ENCODE data around the gene LY6G5B. TPM values are rescaled to one million over a fixed set of nuclear protein-coding genes. Genes with fewer than 3 reads are reported as not detected.

Gene LY6G5B
- total RNA-seq, 2 donors from 2014 or later = 21.3 to 26.9 TPM

- H3K9me3 Mint-ChIP-seq = no peaks in the 10 kb centered on the region
- H3K27me3 Mint-ChIP-seq (ENCODE audit: low read depth) = no peaks in the 10 kb centered on the region
- peaks cover 0 to 2% of the 10 kb centered on the region in 2 donors for H3K36me3 Mint-ChIP-seq (ENCODE audit: insufficient read depth in 2 of 2)
- DNase-seq (no peak), ATAC-seq (replicated peaks in 1 of 2) (no peak)
- no peak overlapping the region for H3K27ac Mint-ChIP-seq
- H3K4me1 Mint-ChIP-seq (ENCODE audit: low read depth) = peaks cover 28% of the 10 kb centered on the region
- H3K4me3 Mint-ChIP-seq = no peak overlapping the region
Observed at GRCh38 chr6:31722173-31722572, 52.4 kb downstream of the LY6G5B start.

Other genes starting within 250 kb of the LY6G5B start
- 10 to 100 TPM; 18.7 to 22.3 TPM for gene MICB, start 171.8 kb upstream of the LY6G5B start, total RNA-seq
- not detected for gene MCCD1, start 141.0 kb upstream of the LY6G5B start, total RNA-seq
- 100 to 1,000 TPM; 567 to 644 TPM for gene DDX39B, start 128.0 kb upstream of the LY6G5B start, total RNA-seq
- gene ATP6V1G2, start 123.4 kb upstream of the LY6G5B start, total RNA-seq = 1 to 10 TPM; 4.1 to 5.6 TPM
- 10 to 100 TPM; 28.0 to 36.6 TPM for gene NFKBIL1, start 122.4 kb upstream of the LY6G5B start, total RNA-seq
- 100 to 1,000 TPM in 1 of 2 donors, 10 to 100 TPM in 1; 77.2 to 110 TPM for gene LTA, start 97.7 kb upstream of the LY6G5B start, total RNA-seq
- gene TNF, start 94.4 kb upstream of the LY6G5B start, total RNA-seq = 10 to 100 TPM; 30.7 to 57.8 TPM
- gene LTB, start 87.6 kb upstream of the LY6G5B start, total RNA-seq = 10 to 100 TPM; 43.4 to 61.8 TPM
- gene LST1, start 83.7 kb upstream of the LY6G5B start, total RNA-seq = 10 to 100 TPM; 24.6 to 27.0 TPM
- gene NCR3, start 77.0 kb upstream of the LY6G5B start, total RNA-seq = 10 to 100 TPM; 15.0 to 24.7 TPM
- gene AIF1, start 54.7 kb upstream of the LY6G5B start, total RNA-seq = 10 to 100 TPM; 68.7 to 98.1 TPM
- gene PRRC2A, start 49.3 kb upstream of the LY6G5B start, total RNA-seq = 100 to 1,000 TPM; 260 to 285 TPM
- 100 to 1,000 TPM; 265 to 272 TPM for gene BAG6, start 17.3 kb upstream of the LY6G5B start, total RNA-seq
- 1 to 10 TPM; 5.0 to 6.0 TPM for gene APOM, start 14.1 kb upstream of the LY6G5B start, total RNA-seq
- 10 to 100 TPM; 21.1 to 22.5 TPM for gene C6orf47, start 9.2 kb upstream of the LY6G5B start, total RNA-seq
- 10 to 100 TPM; 30.3 to 37.7 TPM for gene GPANK1, start 5.0 kb upstream of the LY6G5B start, total RNA-seq
- gene CSNK2B, start 3.9 kb upstream of the LY6G5B start, total RNA-seq = 100 to 1,000 TPM; 208 to 209 TPM
- 1 to 10 TPM; 2.3 to 6.9 TPM for gene LY6G5C, start 11.1 kb downstream of the LY6G5B start, total RNA-seq
- 10 to 100 TPM; 48.9 TPM for gene ABHD16A, start 33.3 kb downstream of the LY6G5B start, total RNA-seq
- not detected for gene LY6G6F, start 36.9 kb downstream of the LY6G5B start, total RNA-seq
- not detected for gene LY6G6D, start 45.4 kb downstream of the LY6G5B start, total RNA-seq
- gene LY6G6C, start 51.8 kb downstream of the LY6G5B start, total RNA-seq = under 1 TPM; 0.25 to 0.67 TPM
- gene MPIG6B, start 53.4 kb downstream of the LY6G5B start, total RNA-seq = under 1 TPM in 1 of 2 donors, not detected in 1; 0.10 TPM
- 10 to 100 TPM; 19.0 to 19.6 TPM for gene DDAH2, start 59.3 kb downstream of the LY6G5B start, total RNA-seq
- gene CLIC1, start 66.6 kb downstream of the LY6G5B start, total RNA-seq = 100 to 1,000 TPM; 253 to 318 TPM
- gene MSH5, start 70.0 kb downstream of the LY6G5B start, total RNA-seq = 10 to 100 TPM; 84.9 to 98.4 TPM
- 10 to 100 TPM; 15.7 to 18.0 TPM for gene SAPCD1, start 92.7 kb downstream of the LY6G5B start, total RNA-seq
- gene VWA7, start 107.4 kb downstream of the LY6G5B start, total RNA-seq = 1 to 10 TPM; 3.3 to 3.4 TPM
- 100 to 1,000 TPM in 1 of 2 donors, 10 to 100 TPM in 1; 91.3 to 101 TPM for gene VARS1, start 125.8 kb downstream of the LY6G5B start, total RNA-seq
- 100 to 1,000 TPM; 122 to 123 TPM for gene LSM2, start 137.0 kb downstream of the LY6G5B start, total RNA-seq
- gene HSPA1L, start 145.3 kb downstream of the LY6G5B start, total RNA-seq = 1 to 10 TPM; 2.9 to 3.1 TPM
- 10 to 100 TPM; 16.5 to 37.6 TPM for gene HSPA1A, start 145.6 kb downstream of the LY6G5B start, total RNA-seq
- gene HSPA1B, start 157.8 kb downstream of the LY6G5B start, total RNA-seq = 10 to 100 TPM; 31.6 to 44.9 TPM
- gene NEU1, start 192.8 kb downstream of the LY6G5B start, total RNA-seq = 10 to 100 TPM; 24.0 to 27.1 TPM
- gene SLC44A4, start 209.0 kb downstream of the LY6G5B start, total RNA-seq = under 1 TPM; 0.22 to 0.23 TPM
- gene EHMT2, start 227.7 kb downstream of the LY6G5B start, total RNA-seq = 10 to 100 TPM; 49.2 to 64.7 TPM
- 1 to 10 TPM in 1 of 2 donors, under 1 TPM in 1; 0.88 to 1.9 TPM for gene ZBTB12, start 232.1 kb downstream of the LY6G5B start, total RNA-seq

All from activated T-cell treated with anti-CD3 and anti-CD28 coated beads, Interleukin-2, amount 50 U/mL, for 72 hours (primary cell).